Ovary (tissue), 3 donors: ENCODE results near the gene PLCB1.

Source experiments
- POLR2A ChIP-seq: fragments of 450-650 bp; IDR thresholded peaks from one replicate; pipeline ENCODE4 v1.6.1; 2017; ENCODE audit warnings: antibody characterized with exemption, mild to moderate bottlenecking, moderate library complexity
- TF ChIP-seq, protein P1 (sequence below), 3 donors: fragments of 450-650 bp in 2 of 3; fragments of 200-600 bp in 1 of 3; IDR thresholded peaks; one replicate each; pipeline versions ENCODE4 v1.5.1 to v1.8.0; 2016 to 2022; ENCODE audit warnings: antibody characterized with exemption in 3 of 3, mild to moderate bottlenecking in 1 of 3
- donor health status: DM: no; HTN: no; CAD: no.

DNA sequence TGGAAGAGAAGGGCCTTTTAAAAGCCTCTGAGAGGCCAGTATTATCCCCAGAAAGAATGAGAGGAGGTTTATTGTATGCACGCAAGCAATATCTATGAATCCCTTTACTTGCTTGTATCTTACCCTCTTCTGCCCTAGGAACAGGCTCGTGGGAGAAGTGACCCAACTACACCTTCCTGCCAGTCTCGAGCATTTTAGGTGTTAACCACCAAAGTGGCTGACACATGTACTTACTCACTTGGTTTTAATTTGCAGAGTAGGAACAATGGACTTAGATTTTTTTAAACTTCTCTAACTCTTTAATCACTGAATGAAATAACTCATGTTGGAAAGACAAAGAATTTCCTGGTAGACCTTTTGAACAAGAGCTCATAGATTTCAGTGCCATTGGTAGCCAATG is 296.9 kb downstream of the PLCB1 start:
- TF ChIP-seq POLR2A, result no peak
- TF ChIP-seq, protein P1, sequence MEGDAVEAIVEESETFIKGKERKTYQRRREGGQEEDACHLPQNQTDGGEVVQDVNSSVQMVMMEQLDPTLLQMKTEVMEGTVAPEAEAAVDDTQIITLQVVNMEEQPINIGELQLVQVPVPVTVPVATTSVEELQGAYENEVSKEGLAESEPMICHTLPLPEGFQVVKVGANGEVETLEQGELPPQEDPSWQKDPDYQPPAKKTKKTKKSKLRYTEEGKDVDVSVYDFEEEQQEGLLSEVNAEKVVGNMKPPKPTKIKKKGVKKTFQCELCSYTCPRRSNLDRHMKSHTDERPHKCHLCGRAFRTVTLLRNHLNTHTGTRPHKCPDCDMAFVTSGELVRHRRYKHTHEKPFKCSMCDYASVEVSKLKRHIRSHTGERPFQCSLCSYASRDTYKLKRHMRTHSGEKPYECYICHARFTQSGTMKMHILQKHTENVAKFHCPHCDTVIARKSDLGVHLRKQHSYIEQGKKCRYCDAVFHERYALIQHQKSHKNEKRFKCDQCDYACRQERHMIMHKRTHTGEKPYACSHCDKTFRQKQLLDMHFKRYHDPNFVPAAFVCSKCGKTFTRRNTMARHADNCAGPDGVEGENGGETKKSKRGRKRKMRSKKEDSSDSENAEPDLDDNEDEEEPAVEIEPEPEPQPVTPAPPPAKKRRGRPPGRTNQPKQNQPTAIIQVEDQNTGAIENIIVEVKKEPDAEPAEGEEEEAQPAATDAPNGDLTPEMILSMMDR (IDR thresholded peaks at IDR 0.05), result no peak
